Trophoblast cell (in vitro differentiated cells and primary cell): ENCODE measurements around the gene LPCAT1.

ENCODE experiments used
- DNase-seq, 2 donors: peaks; one replicate each; pipeline ENCODE4 v3.0.0-alpha.2; 2016
- H2AFZ ChIP-seq: 2 replicates; pipeline ENCODE4 v1.6.1; 2013; ENCODE audit warnings: low read length, moderate library complexity, mild to moderate bottlenecking; ENCODE audit not compliant: insufficient read depth, poor library complexity
- H2AK5ac ChIP-seq: 2 replicates; pipeline ENCODE4 v1.6.1; 2013; ENCODE audit warnings: mild to moderate bottlenecking, low read length
- H2BK120ac ChIP-seq: 2 replicates; pipeline ENCODE4 v1.6.1; 2013; ENCODE audit warnings: low read length, mild to moderate bottlenecking, moderate library complexity; ENCODE audit not compliant: insufficient read depth, poor library complexity
- H2BK12ac ChIP-seq: 2 replicates; pipeline ENCODE4 v1.6.1; 2013; ENCODE audit warnings: mild to moderate bottlenecking, low read length, moderate library complexity
- H2BK5ac ChIP-seq: 2 replicates; pipeline ENCODE4 v1.6.1; 2013; ENCODE audit warnings: low read length, low read depth, moderate library complexity, mild to moderate bottlenecking; ENCODE audit not compliant: poor library complexity
- H3K14ac ChIP-seq: 2 replicates; pipeline ENCODE4 v1.6.1; 2013; ENCODE audit warnings: mild to moderate bottlenecking, low read length
- H3K18ac ChIP-seq: 2 replicates; pipeline ENCODE4 v1.6.1; 2013; ENCODE audit warnings: mild to moderate bottlenecking, low read length
- H3K23ac ChIP-seq: 2 replicates; pipeline ENCODE4 v1.6.1; 2013; ENCODE audit warnings: low read length
- H3K27ac ChIP-seq: 2 replicates; pipeline ENCODE4 v1.5.1; 2013; ENCODE audit warnings: low read depth, mild to moderate bottlenecking, inconsistent platforms, low read length, moderate library complexity
- H3K27me3 ChIP-seq: 2 replicates; pipeline ENCODE4 v1.6.1; 2013; ENCODE audit warnings: inconsistent platforms, mild to moderate bottlenecking, low read length, moderate library complexity; ENCODE audit not compliant: insufficient read depth
- H3K36me3 ChIP-seq, 2 experiments: 1 replicate in 1 of 2; 2 replicates in 1 of 2; pipeline ENCODE4 v1.6.1; 2013; ENCODE audit warnings: low read length in 2 of 2, mild to moderate bottlenecking in 2 of 2, moderate library complexity in 1 of 2; ENCODE audit not compliant: insufficient read depth in 2 of 2, control insufficient read depth in 1 of 2
- H3K4ac ChIP-seq: 2 replicates; pipeline ENCODE4 v1.6.1; 2013; ENCODE audit warnings: low read depth, mild to moderate bottlenecking, low read length, moderate library complexity
- H3K4me1 ChIP-seq, 2 experiments: 1 replicate in 1 of 2; 2 replicates in 1 of 2; pipeline ENCODE4 v1.6.1; 2013; ENCODE audit warnings: low read length in 2 of 2, mild to moderate bottlenecking in 2 of 2, moderate library complexity in 1 of 2; ENCODE audit not compliant: insufficient read depth in 2 of 2, control insufficient read depth in 1 of 2
- H3K4me2 ChIP-seq: 2 replicates; pipeline ENCODE4 v1.6.1; 2013; ENCODE audit warnings: inconsistent platforms, mild to moderate bottlenecking, low read length, moderate library complexity
- H3K4me3 ChIP-seq: 2 replicates; pipeline ENCODE4 v1.5.1; 2013; ENCODE audit warnings: mild to moderate bottlenecking, low read depth, low read length, inconsistent platforms
- H3K79me1 ChIP-seq: one replicate; pipeline ENCODE4 v1.6.1; 2013; ENCODE audit warnings: low read length
- H3K79me2 ChIP-seq: 2 replicates; pipeline ENCODE4 v1.6.1; 2013; ENCODE audit warnings: low read length, mild to moderate bottlenecking; ENCODE audit not compliant: control insufficient read depth, insufficient read depth, poor library complexity
- H3K9ac ChIP-seq: 2 replicates; pipeline ENCODE4 v1.6.1; 2013; ENCODE audit warnings: mild to moderate bottlenecking, low read length
- H3K9me3 ChIP-seq: 2 replicates; pipeline ENCODE4 v1.6.1; 2013; ENCODE audit warnings: low read depth, mild to moderate bottlenecking, control low read depth, inconsistent platforms, low read length; ENCODE audit not compliant: insufficient read depth
- H4K12ac ChIP-seq: 2 replicates; pipeline ENCODE4 v1.6.1; 2013; ENCODE audit warnings: low read depth, mild to moderate bottlenecking, low read length, moderate library complexity
- H4K8ac ChIP-seq: 2 replicates; pipeline ENCODE4 v1.6.1; 2013; ENCODE audit warnings: low read depth, mild to moderate bottlenecking, low read length, moderate library complexity
- H4K91ac ChIP-seq: one replicate; pipeline ENCODE4 v1.6.1; 2013; ENCODE audit warnings: low read depth, mild to moderate bottlenecking, low read length, moderate library complexity
- WGBS: extraction: QIAGEN DNeasy Blood & Tissue Kit; methylation state at CpG from one replicate; pipeline ENCODE4 v1.1.7; 2013; ENCODE audit warnings: missing lambda C conversion rate; ENCODE audit not compliant: insufficient read length, insufficient coverage; ENCODE audit errors: extremely low coverage; 5-methylcytosine and 5-hydroxymethylcytosine counted together

LPCAT1 gene

DNA sequence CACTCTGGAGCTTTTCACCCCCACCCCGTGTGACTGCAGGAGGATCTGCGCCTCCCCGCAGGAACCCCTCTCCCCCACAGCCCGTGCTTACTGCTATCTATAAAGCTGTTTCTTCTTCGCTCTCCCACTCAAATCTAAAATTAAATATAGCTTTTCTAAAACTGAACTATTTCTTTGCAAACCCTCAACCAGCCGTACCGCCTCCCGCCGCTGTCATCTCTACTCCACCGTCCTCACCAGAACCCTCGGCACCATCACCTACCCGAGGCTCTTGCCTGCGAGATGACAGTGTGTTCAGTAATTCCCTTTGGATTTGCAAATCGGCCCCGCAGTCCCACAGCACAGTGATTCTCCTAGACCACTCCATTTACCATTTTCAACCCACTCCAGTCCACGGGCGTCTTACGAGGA lies 13.6 kb downstream of the LPCAT1 start:
- Histone ChIP-seq H2AFZ (no peak overlapping the region), H4K91ac (no peak overlapping the region), H4K8ac (no peak overlapping the region), H3K27me3 (no peaks in the 10 kb centered on the region), H3K23ac (no peak overlapping the region), H3K14ac (no peak overlapping the region), H3K79me1 (peaks cover 12% of the 10 kb centered on the region), H3K79me2 (peaks cover 59% of the 10 kb centered on the region), H3K4me1 (peaks cover 28 to 30% of the 10 kb centered on the region in 2 experiments), H2BK5ac (no peak overlapping the region), H2AK5ac (no peak overlapping the region), H3K4ac (peak overlapping the region; percentile 87), H2BK12ac (no peak overlapping the region), H3K9me3 (no peaks in the 10 kb centered on the region), H3K27ac (no peak overlapping the region), H3K4me3 (no peak overlapping the region), H2BK120ac (no peak overlapping the region), H3K9ac (no peak overlapping the region), H4K12ac (no peak overlapping the region), H3K18ac (no peak overlapping the region), H3K36me3 (peaks cover 61 to 72% of the 10 kb centered on the region in 2 experiments), H3K4me2 (no peak overlapping the region)
- 100% methylated on average over 1 of the region's 18 CpGs for WGBS
- DNase-seq, result no peak

DNA sequence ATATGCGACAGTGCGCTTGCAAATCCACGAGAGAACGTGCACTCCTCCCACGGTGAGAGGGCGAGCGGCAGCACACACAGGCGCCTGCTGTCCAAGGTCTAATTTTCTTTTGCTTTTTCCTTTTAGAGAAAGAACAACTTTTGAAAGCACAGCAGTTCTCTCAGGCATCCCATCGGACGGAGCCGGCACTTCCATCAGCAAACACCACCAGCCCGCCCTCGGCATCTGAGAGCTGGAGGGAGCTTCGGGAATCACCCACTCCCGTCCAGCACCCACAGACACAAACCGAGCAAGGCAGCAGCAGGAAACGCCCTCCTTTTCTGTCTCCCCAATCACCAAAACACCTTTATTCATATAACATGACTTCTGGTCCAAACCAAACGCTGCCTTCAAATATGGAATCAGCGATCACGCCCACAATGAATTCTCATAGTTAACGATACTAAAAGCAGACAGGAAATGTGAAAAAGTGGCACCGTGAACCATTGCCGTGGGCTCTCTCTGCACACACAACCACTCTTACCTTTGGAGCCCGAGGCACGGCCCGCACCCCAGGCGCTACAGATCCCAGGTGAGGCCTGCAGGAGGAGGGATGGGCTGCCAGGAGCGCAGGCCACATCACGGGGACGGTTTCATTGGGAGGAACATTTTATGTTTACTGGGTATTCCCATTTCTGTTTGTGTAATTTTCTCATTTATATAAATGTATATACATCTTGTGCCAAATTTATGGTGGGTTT lies 14.2 kb downstream of the LPCAT1 start:
- Histone ChIP-seq H4K91ac (no peak overlapping the region), H3K27ac (no peak overlapping the region), H3K79me1 (peaks cover 10% of the 10 kb centered on the region), H3K27me3 (no peaks in the 10 kb centered on the region), H3K18ac (no peak overlapping the region), H4K8ac (no peak overlapping the region), H2BK12ac (no peak overlapping the region), H3K4me2 (no peak overlapping the region), H2AK5ac (no peak overlapping the region), H2BK5ac (no peak overlapping the region), H3K14ac (no peak overlapping the region), H3K23ac (no peak overlapping the region), H4K12ac (no peak overlapping the region), H3K4me1 (peaks cover 25 to 28% of the 10 kb centered on the region in 2 experiments), H2BK120ac (no peak overlapping the region), H3K9me3 (no peaks in the 10 kb centered on the region), H3K9ac (no peak overlapping the region), H3K79me2 (peaks cover 60% of the 10 kb centered on the region), H3K36me3 (peaks cover 61 to 72% of the 10 kb centered on the region in 2 experiments), H3K4ac (peak overlapping the region; percentile 22), H3K4me3 (no peak overlapping the region), H2AFZ (no peak overlapping the region)
- WGBS, result no CpG with 5 or more reads among the region's 30 CpGs
- DNase-seq, result no peak

DNA sequence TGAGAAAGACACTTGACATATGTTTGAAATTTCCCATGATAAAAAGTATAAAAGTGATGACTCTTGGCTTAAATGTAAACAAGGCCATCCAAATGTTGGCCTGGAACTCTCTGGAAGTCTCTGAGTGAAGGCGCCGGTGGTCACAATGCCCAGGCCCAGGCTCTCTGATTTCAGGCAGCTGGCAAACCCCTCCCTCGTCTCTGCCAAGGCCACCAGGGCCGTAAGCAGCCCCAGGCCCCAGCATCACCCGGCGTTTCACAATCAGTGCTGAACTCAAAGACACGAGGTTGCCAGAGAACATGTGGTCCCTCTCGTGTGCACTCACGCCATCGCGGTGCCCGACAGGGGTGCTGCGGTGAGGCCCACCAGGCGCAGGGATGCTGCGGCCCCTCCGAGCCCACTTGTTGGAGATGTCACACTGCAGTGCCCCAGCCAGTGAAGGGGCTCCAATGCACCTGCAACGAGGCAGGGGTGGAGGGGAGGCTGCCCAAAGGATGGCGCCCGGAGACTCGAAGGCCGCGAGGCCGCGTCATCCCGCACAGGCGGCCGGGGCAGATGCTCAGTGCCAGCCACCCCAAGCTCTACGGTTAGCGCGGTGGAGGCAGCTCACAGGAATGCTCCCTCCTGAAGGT lies 15.0 kb downstream of the LPCAT1 start:
- H4K8ac ChIP-seq, result no peak overlapping the region
- H3K14ac ChIP-seq, result no peak overlapping the region
- peaks cover 3% of the 10 kb centered on the region for H3K79me1 ChIP-seq
- no peak for DNase-seq
- peak overlapping the region; percentile 22 for H3K4ac ChIP-seq
- no peak overlapping the region for H2AK5ac ChIP-seq
- H3K27me3 ChIP-seq, result no peaks in the 10 kb centered on the region
- peaks cover 59% of the 10 kb centered on the region for H3K79me2 ChIP-seq
- no CpG with 5 or more reads among the region's 30 CpGs for WGBS
- H2BK12ac ChIP-seq, result no peak overlapping the region
- H2BK5ac ChIP-seq, result no peak overlapping the region
- no peak overlapping the region for H2AFZ ChIP-seq
- H3K27ac ChIP-seq, result no peak overlapping the region
- no peak overlapping the region for H3K4me3 ChIP-seq
- no peaks in the 10 kb centered on the region for H3K9me3 ChIP-seq
- H3K4me2 ChIP-seq, result no peak overlapping the region
- peaks cover 57 to 68% of the 10 kb centered on the region in 2 experiments for H3K36me3 ChIP-seq
- no peak overlapping the region for H4K91ac ChIP-seq
- no peak overlapping the region for H4K12ac ChIP-seq
- no peak overlapping the region for H3K23ac ChIP-seq
- H3K18ac ChIP-seq, result no peak overlapping the region
- no peak overlapping the region for H3K9ac ChIP-seq
- peaks cover 17 to 20% of the 10 kb centered on the region in 2 experiments for H3K4me1 ChIP-seq
- no peak overlapping the region for H2BK120ac ChIP-seq

- Histone ChIP-seq H2BK12ac (no peak overlapping the region), H3K14ac (no peak overlapping the region), H3K9ac (no peak overlapping the region), H2AFZ (no peak overlapping the region), H3K4ac (peak overlapping the region; percentile 16), H3K4me2 (no peak overlapping the region), H2AK5ac (no peak overlapping the region), H3K79me1 (no peaks in the 10 kb centered on the region), H3K27me3 (no peaks in the 10 kb centered on the region), H3K27ac (no peak overlapping the region), H3K9me3 (no peaks in the 10 kb centered on the region), H3K4me1 (peaks cover 11 to 13% of the 10 kb centered on the region in 2 experiments), H4K91ac (no peak overlapping the region), H3K18ac (no peak overlapping the region), H4K12ac (no peak overlapping the region), H2BK120ac (no peak overlapping the region), H3K23ac (no peak overlapping the region), H4K8ac (no peak overlapping the region), H3K4me3 (no peak overlapping the region), H3K79me2 (peaks cover 54% of the 10 kb centered on the region), H3K36me3 (peaks cover 58 to 62% of the 10 kb centered on the region in 2 experiments), H2BK5ac (no peak overlapping the region)
- DNase-seq, result no peak
- WGBS, result no CpG with 5 or more reads among the region's 23 CpGs
Measured at GRCh38 chr5:1507961-1508658, 15.7 kb downstream of the LPCAT1 start.
